ENCODE data around the gene TNFRSF14. TPM values are rescaled to one million over a fixed set of nuclear protein-coding genes. Genes with fewer than 3 reads are reported as not detected.

The TNFRSF14 gene
- total RNA-seq, 6 experiments from 2014 or later, result 7.4 to 14.2 (median 11.5) TPM

- Mint-ChIP-seq H3K4me3 (no peak overlapping the region), H3K27ac (no peak overlapping the region), H3K36me3 (ENCODE audit: low read depth) (no peaks in the 10 kb centered on the region), H3K9me3 (no peaks in the 10 kb centered on the region), H3K4me1 (ENCODE audit: low read depth) (peaks cover 13% of the 10 kb centered on the region; the same call in 1 of the 2 replicates), H3K27me3 (ENCODE audit: insufficient read depth) (peaks cover 9% of the 10 kb centered on the region)
- TF ChIP-seq CTCF (IDR thresholded peaks at IDR 0.05), result 0 out of 2 replicates have a peak, but pooled peaks have one; percentile 1
- no peak for DNase-seq
Measured at GRCh38 chr1:2583871-2584351, 27.7 kb downstream of the TNFRSF14 start.

DNA sequence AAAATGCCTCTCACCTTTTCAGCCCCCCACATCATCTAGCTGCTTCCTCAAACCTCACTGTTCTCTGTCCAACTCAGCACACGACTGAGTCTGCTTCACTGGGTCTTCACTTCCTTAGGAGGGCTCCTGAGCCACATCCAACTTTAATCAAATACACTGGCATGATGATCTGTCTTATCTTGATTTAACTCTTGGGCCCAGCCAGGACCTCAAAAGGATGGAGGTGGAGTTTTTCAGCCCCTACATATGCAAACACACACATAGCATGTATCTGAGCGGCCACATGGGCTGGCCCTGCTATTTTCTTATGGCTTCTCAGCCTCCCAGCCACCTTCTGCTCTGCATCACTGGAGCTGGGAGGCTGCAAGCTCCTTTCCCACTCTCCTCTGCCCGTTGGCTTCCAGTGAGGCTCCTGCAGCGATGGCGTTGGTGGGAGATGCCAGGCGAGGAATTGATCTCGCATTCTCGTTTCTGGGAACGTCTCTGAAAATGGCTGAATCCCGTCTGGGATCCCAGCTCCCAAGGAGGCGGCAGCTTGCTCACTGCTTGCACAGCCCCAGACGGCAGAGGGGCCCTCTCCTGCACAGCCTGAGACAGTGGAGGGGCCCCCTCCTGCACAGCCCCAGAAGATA, 28.6 kb downstream of the TNFRSF14 start:
- H3K9me3 Mint-ChIP-seq, result no peaks in the 10 kb centered on the region
- peaks cover 13% of the 10 kb centered on the region; the same call in 1 of the 2 replicates for H3K4me1 Mint-ChIP-seq (ENCODE audit: low read depth)
- TF ChIP-seq CTCF (IDR thresholded peaks at IDR 0.05), result no peak
- H3K4me3 Mint-ChIP-seq, result peak overlapping the region; percentile 88
- peaks cover 9% of the 10 kb centered on the region for H3K27me3 Mint-ChIP-seq (ENCODE audit: insufficient read depth)
- H3K27ac Mint-ChIP-seq, result no peak overlapping the region
- no peak for DNase-seq
- no peaks in the 10 kb centered on the region for H3K36me3 Mint-ChIP-seq (ENCODE audit: low read depth)

DNA sequence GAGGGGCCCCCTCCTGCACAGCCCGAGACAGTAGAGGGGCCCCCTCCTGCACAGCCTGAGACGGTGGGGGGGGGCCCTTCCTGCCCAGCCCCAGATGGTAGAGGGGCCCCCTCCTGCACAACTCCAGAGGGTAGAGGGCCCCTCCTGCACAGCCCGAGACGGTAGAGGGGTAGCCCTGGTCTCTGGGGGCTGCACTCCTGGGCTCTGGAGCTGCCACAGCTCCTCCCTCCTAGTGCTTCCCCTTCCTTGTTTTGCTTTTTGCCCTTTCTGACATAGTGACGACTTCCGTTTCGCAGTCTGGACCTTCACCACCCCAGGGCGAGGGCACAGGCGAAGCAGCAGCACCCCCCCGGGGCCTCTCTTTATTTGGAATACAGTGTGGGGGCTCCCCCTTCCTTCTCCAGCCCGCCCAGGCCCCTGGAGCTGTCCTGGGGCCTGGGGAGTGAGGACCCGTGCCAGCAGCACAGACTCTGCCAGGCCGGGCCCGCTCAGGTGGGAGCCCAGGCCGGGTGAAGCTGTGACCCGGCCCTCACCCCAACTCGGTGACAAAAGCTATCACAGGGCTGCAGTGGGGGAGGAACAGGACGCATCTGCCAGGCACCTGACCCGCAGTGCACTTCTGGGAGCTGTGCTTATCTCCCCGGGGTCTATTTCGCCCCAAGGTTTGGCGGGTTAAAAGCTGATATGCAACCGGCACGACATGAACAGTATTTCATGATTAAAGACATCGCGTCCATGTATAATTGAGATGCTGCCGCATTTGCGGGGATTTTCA, 29.3 kb downstream of the TNFRSF14 start:
- Mint-ChIP-seq H3K27ac (peak overlapping the region; percentile 54), H3K36me3 (ENCODE audit: low read depth) (no peaks in the 10 kb centered on the region), H3K4me1 (ENCODE audit: low read depth) (peaks cover 13% of the 10 kb centered on the region; the same call in 1 of the 2 replicates), H3K27me3 (ENCODE audit: insufficient read depth) (peaks cover 9% of the 10 kb centered on the region), H3K9me3 (no peaks in the 10 kb centered on the region), H3K4me3 (peak overlapping the region; percentile 88)
- TF ChIP-seq CTCF (IDR thresholded peaks at IDR 0.05), result no peak
- DNase-seq, result peak; percentile 24

GRCh38 chr1:2586154-2587070, 30.2 kb downstream of the TNFRSF14 start, which contains the start of gene PRXL2B:
Gene PRXL2B, plus strand, starts transcription at chr1:2586777. Its CDS starts 109 bp downstream, at chr1:2586886.
- TF ChIP-seq CTCF (IDR thresholded peaks at IDR 0.05), result no peak

More at GRCh38 chr1:2586154-2587070, 30.2 kb downstream of the TNFRSF14 start, which contains the start of gene PRXL2B:
- Mint-ChIP-seq H3K27me3 (ENCODE audit: insufficient read depth) (peaks cover 8% of the 10 kb centered on the region), H3K4me1 (ENCODE audit: low read depth) (peaks cover 13% of the 10 kb centered on the region; the same call in 1 of the 2 replicates), H3K27ac (peak within 1 kb of the TSS; percentile 72), H3K4me3 (peak within 1 kb of the TSS; percentile 88), H3K36me3 (ENCODE audit: low read depth) (no peaks in the 10 kb centered on the region), H3K9me3 (no peaks in the 10 kb centered on the region)
- DNase-seq, result peak; percentile 99
